Osteocyte (in vitro differentiated cells): ENCODE results near the gene MYOCD. TPM values are rescaled to one million over a fixed set of nuclear protein-coding genes. Genes with fewer than 3 reads are reported as not detected.
A peak's percentile ranks its signal among the peaks of the same experiment; 100 is the strongest.

Experiments used
- DNase-seq: peaks from one replicate; pipeline ENCODE4 v3.0.0; 2021; ENCODE audit warnings: mixed read lengths; ENCODE audit not compliant: unreplicated experiment; ENCODE audit errors: extremely low spot score
- H3K27ac Mint-ChIP-seq: one replicate; pipeline ENCODE4 v1.8.0; 2021; ENCODE audit warnings: mild to moderate bottlenecking, mixed read lengths; ENCODE audit not compliant: unreplicated experiment
- H3K27me3 Mint-ChIP-seq: one replicate; pipeline ENCODE4 v1.8.0; 2021; ENCODE audit warnings: mixed read lengths; ENCODE audit not compliant: unreplicated experiment
- H3K36me3 Mint-ChIP-seq: one replicate; pipeline ENCODE4 v1.8.0; 2021; ENCODE audit warnings: mixed read lengths; ENCODE audit not compliant: unreplicated experiment
- H3K4me1 Mint-ChIP-seq: one replicate; pipeline ENCODE4 v1.8.0; 2021; ENCODE audit warnings: mixed read lengths; ENCODE audit not compliant: unreplicated experiment
- H3K4me3 Mint-ChIP-seq: one replicate; pipeline ENCODE4 v1.8.0; 2021; ENCODE audit warnings: mild to moderate bottlenecking, moderate library complexity, mixed read lengths; ENCODE audit not compliant: unreplicated experiment
- H3K9me3 Mint-ChIP-seq: one replicate; pipeline ENCODE4 v1.8.0; 2021; ENCODE audit warnings: mixed read lengths; ENCODE audit not compliant: unreplicated experiment
- CTCF ChIP-seq: fragments of 200-600 bp; sonication (generic); IDR thresholded peaks from 2 replicates; pipeline ENCODE4 v1.5.0; 2021; ENCODE audit warnings: antibody characterized with exemption, mild to moderate bottlenecking, moderate library complexity
- total RNA-seq: library from RNA; stranded (reverse); gene quantifications from 2 replicates; pipeline ENCODE4 v1.2.1, GENCODE V29; 2021

MYOCD gene
- total RNA-seq, 1 donor from 2014 or later, result 13.7 TPM

DNA sequence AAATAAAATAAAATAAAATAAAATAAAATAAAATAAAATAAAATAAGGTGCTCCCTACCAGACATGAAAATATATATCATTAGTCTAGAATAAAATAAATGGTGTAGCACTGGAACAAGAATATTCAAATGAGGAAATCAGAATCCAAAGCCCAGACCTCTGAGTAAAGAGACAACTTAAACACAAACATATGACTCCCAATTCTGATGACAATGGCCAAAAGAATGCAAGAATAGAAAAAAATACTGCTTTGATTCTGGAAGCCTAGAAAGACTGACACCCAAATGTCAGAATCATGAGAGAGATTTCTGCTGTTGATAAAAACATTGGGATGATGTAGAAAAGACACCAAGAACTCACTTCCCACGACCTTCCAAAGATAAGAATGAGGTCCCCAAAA lies 27.9 kb downstream of the MYOCD start:
- peak overlapping the region; percentile 9 for H3K27ac Mint-ChIP-seq
- H3K27me3 Mint-ChIP-seq, result no peaks in the 10 kb centered on the region
- no peaks in the 10 kb centered on the region for H3K36me3 Mint-ChIP-seq
- H3K4me3 Mint-ChIP-seq, result no peak overlapping the region
- H3K4me1 Mint-ChIP-seq, result peaks cover 19% of the 10 kb centered on the region
- DNase-seq, result no peak
- no peak for TF ChIP-seq CTCF
- H3K9me3 Mint-ChIP-seq, result no peaks in the 10 kb centered on the region

DNA sequence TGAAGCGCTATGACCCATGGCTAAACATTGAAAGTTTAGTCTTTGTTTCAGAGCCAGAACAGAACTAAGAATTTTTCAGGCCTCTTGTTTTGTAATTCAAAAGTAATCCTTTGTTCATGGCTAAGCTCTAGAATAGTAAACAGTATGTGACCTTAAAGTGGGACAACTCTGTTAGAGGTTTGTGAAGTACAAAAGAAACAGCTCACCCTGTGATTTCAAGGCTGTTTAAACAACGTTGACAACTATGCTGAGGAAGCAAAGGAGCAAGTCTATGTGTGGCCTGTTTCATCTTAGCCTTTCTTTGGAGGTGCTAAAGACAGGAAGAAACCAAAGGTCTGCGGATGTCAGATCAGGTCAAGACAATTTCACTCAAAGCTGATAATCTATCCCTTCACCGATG lies 40.4 kb downstream of the MYOCD start:
- no peak overlapping the region for H3K27ac Mint-ChIP-seq
- TF ChIP-seq CTCF, result no peak
- H3K27me3 Mint-ChIP-seq, result no peaks in the 10 kb centered on the region
- no peak for DNase-seq
- H3K36me3 Mint-ChIP-seq, result peaks cover 11% of the 10 kb centered on the region
- H3K4me3 Mint-ChIP-seq, result no peak overlapping the region
- H3K9me3 Mint-ChIP-seq, result peaks cover 6% of the 10 kb centered on the region
- peaks cover 4% of the 10 kb centered on the region for H3K4me1 Mint-ChIP-seq

- DNase-seq, result no peak
- TF ChIP-seq CTCF, result no peak
- peaks cover 16% of the 10 kb centered on the region for H3K36me3 Mint-ChIP-seq
- no peaks in the 10 kb centered on the region for H3K27me3 Mint-ChIP-seq
- no peak overlapping the region for H3K4me3 Mint-ChIP-seq
- no peak overlapping the region for H3K27ac Mint-ChIP-seq
- H3K9me3 Mint-ChIP-seq, result peaks cover under 1% of the 10 kb centered on the region
- peaks cover 15% of the 10 kb centered on the region for H3K4me1 Mint-ChIP-seq
Measured at GRCh38 chr17:12709063-12709462, 43.4 kb downstream of the MYOCD start.

DNA sequence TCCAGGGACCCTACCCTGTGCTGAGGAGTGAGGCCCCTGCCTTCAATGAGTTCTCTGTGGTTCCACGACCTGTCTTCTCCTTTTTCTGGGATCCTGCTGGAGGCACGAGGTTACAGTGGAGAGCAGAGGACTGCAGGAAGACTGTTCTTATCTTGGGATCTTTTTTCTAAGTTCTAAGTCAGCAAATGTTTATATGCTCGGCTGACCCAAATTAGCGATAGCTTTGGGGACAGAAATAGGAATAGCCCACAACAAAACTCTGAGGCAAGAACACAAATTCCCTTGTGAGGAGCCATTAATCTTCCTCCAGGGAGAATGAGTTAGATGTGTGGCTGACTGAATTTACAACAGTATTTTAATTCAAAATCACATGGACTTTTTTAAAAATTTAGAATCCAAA lies 46.7 kb downstream of the MYOCD start:
- no peaks in the 10 kb centered on the region for H3K27me3 Mint-ChIP-seq
- H3K27ac Mint-ChIP-seq, result no peak overlapping the region
- H3K4me3 Mint-ChIP-seq, result no peak overlapping the region
- no peaks in the 10 kb centered on the region for H3K9me3 Mint-ChIP-seq
- no peak for DNase-seq
- H3K36me3 Mint-ChIP-seq, result peaks cover 11% of the 10 kb centered on the region
- TF ChIP-seq CTCF, result no peak
- H3K4me1 Mint-ChIP-seq, result peaks cover 15% of the 10 kb centered on the region

- Mint-ChIP-seq H3K9me3 (no peaks in the 10 kb centered on the region), H3K27ac (no peak overlapping the region), H3K27me3 (no peaks in the 10 kb centered on the region), H3K4me3 (no peak overlapping the region), H3K4me1 (peaks cover 15% of the 10 kb centered on the region), H3K36me3 (peaks cover 14% of the 10 kb centered on the region)
- TF ChIP-seq CTCF, result no peak
- DNase-seq, result no peak
Measured at GRCh38 chr17:12712941-12713340, 47.3 kb downstream of the MYOCD start.
